ENCODE data around the gene PEAK3. TPM values are rescaled to one million over a fixed set of nuclear protein-coding genes. Genes with fewer than 3 reads are reported as not detected.

Gene PEAK3
- polyA plus RNA-seq, 3 donors = 0.04 to 0.12 (median 0.09) TPM

GRCh38 chr19:2225415-2226050, 56.4 kb downstream of the PEAK3 start:
- DNase-seq = no peak

- no peak for DNase-seq
Observed at GRCh38 chr19:2224754-2225349, 57.1 kb downstream of the PEAK3 start.

Other genes with a start within 250 kb of the PEAK3 start
- 10 to 100 TPM; 74.4 to 82.8 (median 81.0) TPM for gene MKNK2, start 230.9 kb downstream of the PEAK3 start, polyA plus RNA-seq (ENCODE audit: insufficient read length in 3 of 3)
- gene MOB3A, start 185.8 kb downstream of the PEAK3 start, polyA plus RNA-seq (ENCODE audit: insufficient read length in 3 of 3) = 10 to 100 TPM; 25.1 to 29.1 (median 26.6) TPM
- gene IZUMO4, start 185.3 kb downstream of the PEAK3 start, polyA plus RNA-seq (ENCODE audit: insufficient read length in 3 of 3) = 1 to 10 TPM; 6.4 to 8.9 (median 7.5) TPM
- gene AP3D1, start 130.6 kb downstream of the PEAK3 start, polyA plus RNA-seq (ENCODE audit: insufficient read length in 3 of 3) = 100 to 1,000 TPM; 116 to 131 (median 130) TPM
- 10 to 100 TPM; 27.4 to 38.3 (median 36.8) TPM for gene DOT1L, start 118.2 kb downstream of the PEAK3 start, polyA plus RNA-seq (ENCODE audit: insufficient read length in 3 of 3)
- gene PLEKHJ1, start 45.8 kb downstream of the PEAK3 start, polyA plus RNA-seq (ENCODE audit: insufficient read length in 3 of 3) = 10 to 100 TPM; 73.7 to 92.1 (median 85.6) TPM
- 10 to 100 TPM; 78.4 to 99.8 (median 85.6) TPM for gene SF3A2, start 45.4 kb downstream of the PEAK3 start, polyA plus RNA-seq (ENCODE audit: insufficient read length in 3 of 3)
- 1 to 10 TPM in 2 of 3 donors, under 1 TPM in 1; 0.43 to 3.5 (median 3.2) TPM for gene AMH, start 32.9 kb downstream of the PEAK3 start, polyA plus RNA-seq (ENCODE audit: insufficient read length in 3 of 3)
- gene JSRP1, start 25.8 kb downstream of the PEAK3 start, polyA plus RNA-seq (ENCODE audit: insufficient read length in 3 of 3) = under 1 TPM; 0.52 to 0.68 (median 0.67) TPM
- under 1 TPM in 1 of 3 donors, not detected in 2; 0.09 TPM for gene LINGO3, start 26.0 kb upstream of the PEAK3 start, polyA plus RNA-seq (ENCODE audit: insufficient read length in 3 of 3)
- 100 to 1,000 TPM; 107 to 121 (median 114) TPM for gene LSM7, start 46.4 kb upstream of the PEAK3 start, polyA plus RNA-seq (ENCODE audit: insufficient read length in 3 of 3)
- 100 to 1,000 TPM in 2 of 3 donors, 10 to 100 TPM in 1; 78.5 to 136 (median 105) TPM for gene SPPL2B, start 46.5 kb upstream of the PEAK3 start, polyA plus RNA-seq (ENCODE audit: insufficient read length in 3 of 3)
- gene TMPRSS9, start 78.1 kb upstream of the PEAK3 start, polyA plus RNA-seq (ENCODE audit: insufficient read length in 3 of 3) = 1 to 10 TPM in 2 of 3 donors, under 1 TPM in 1; 0.27 to 1.3 (median 1.1) TPM
- gene TIMM13, start 145.4 kb upstream of the PEAK3 start, polyA plus RNA-seq (ENCODE audit: insufficient read length in 3 of 3) = 100 to 1,000 TPM in 2 of 3 donors, 10 to 100 TPM in 1; 93.3 to 117 (median 107) TPM
- 10 to 100 TPM; 63.8 to 97.0 (median 83.4) TPM for gene LMNB2, start 174.8 kb upstream of the PEAK3 start, polyA plus RNA-seq (ENCODE audit: insufficient read length in 3 of 3)
- 10 to 100 TPM in 2 of 3 donors, 1 to 10 TPM in 1; 9.9 to 10.5 (median 10.1) TPM for gene GADD45B, start 194.0 kb upstream of the PEAK3 start, polyA plus RNA-seq (ENCODE audit: insufficient read length in 3 of 3)